Measurements from ENCODE around the gene NELL2.

NELL2 gene

DNA sequence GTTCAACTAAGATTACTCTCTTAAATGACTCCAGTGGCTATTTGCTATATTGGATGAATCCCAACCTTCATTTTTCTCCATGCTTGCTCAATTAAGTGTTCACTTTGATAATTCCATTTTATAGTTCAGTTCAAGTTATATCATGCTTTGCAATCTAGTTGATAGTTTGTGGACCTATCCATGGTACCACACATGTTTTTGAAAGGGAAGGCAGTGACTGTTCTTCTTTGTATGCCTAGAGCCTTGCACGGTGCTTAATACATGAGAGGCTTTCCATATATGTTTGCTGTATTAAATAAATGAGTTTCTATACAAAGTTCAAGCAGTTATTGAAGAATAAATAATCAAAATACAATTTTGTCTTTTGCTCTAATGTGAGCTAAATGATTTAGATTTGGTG, 391.3 kb downstream of the NELL2 start:
- no peak overlapping the region for H3K4me3 ChIP-seq (ENCODE audit: low read depth, low read length)
- DNase-seq (ENCODE audit: low read depth) = no peak
- TF ChIP-seq, protein P1, sequence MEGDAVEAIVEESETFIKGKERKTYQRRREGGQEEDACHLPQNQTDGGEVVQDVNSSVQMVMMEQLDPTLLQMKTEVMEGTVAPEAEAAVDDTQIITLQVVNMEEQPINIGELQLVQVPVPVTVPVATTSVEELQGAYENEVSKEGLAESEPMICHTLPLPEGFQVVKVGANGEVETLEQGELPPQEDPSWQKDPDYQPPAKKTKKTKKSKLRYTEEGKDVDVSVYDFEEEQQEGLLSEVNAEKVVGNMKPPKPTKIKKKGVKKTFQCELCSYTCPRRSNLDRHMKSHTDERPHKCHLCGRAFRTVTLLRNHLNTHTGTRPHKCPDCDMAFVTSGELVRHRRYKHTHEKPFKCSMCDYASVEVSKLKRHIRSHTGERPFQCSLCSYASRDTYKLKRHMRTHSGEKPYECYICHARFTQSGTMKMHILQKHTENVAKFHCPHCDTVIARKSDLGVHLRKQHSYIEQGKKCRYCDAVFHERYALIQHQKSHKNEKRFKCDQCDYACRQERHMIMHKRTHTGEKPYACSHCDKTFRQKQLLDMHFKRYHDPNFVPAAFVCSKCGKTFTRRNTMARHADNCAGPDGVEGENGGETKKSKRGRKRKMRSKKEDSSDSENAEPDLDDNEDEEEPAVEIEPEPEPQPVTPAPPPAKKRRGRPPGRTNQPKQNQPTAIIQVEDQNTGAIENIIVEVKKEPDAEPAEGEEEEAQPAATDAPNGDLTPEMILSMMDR (IDR thresholded peaks at IDR 0.05; ENCODE audit: insufficient read depth, low read depth, low read length, missing control alignments) = no peak

GRCh38 chr12:44477331-44477980, 398.7 kb downstream of the NELL2 start:
- TF ChIP-seq, protein P1 (IDR thresholded peaks at IDR 0.05; ENCODE audit: insufficient read depth, low read depth, low read length, missing control alignments) = no peak

GRCh38 chr12:44476683-44477082, 399.4 kb downstream of the NELL2 start:
- H3K4me3 ChIP-seq (ENCODE audit: low read depth, low read length) = no peak overlapping the region
- TF ChIP-seq, protein P1 (IDR thresholded peaks at IDR 0.05; ENCODE audit: insufficient read depth, low read depth, low read length, missing control alignments) = no peak
- DNase-seq (ENCODE audit: low read depth) = no peak

More at GRCh38 chr12:44477331-44477980, 398.7 kb downstream of the NELL2 start:
- H3K4me3 ChIP-seq (ENCODE audit: low read depth, low read length) = no peak overlapping the region
- DNase-seq (ENCODE audit: low read depth) = no peak

DNA sequence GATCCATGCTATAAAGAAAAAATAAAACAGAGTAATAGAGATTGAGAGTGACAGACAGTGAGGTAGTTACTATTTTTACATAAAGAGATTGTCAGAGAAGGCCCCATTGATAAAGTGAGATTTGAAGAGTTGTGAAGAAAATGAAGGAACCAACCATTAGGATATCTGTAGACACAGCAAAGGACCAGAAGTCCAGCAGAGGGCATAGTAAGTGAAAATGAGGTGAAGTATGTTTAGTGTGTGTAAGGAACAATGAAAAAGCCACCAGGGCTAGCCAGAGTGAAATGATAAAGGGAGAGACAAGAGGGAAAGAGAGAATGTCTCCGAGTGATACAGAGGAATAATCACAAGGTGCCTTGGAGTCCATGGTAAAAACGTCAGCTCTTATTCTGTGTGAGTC, 411.0 kb downstream of the NELL2 start:
- TF ChIP-seq, protein P1 (IDR thresholded peaks at IDR 0.05; ENCODE audit: insufficient read depth, low read depth, low read length, missing control alignments) = no peak
- no peak for DNase-seq (ENCODE audit: low read depth)

DNA sequence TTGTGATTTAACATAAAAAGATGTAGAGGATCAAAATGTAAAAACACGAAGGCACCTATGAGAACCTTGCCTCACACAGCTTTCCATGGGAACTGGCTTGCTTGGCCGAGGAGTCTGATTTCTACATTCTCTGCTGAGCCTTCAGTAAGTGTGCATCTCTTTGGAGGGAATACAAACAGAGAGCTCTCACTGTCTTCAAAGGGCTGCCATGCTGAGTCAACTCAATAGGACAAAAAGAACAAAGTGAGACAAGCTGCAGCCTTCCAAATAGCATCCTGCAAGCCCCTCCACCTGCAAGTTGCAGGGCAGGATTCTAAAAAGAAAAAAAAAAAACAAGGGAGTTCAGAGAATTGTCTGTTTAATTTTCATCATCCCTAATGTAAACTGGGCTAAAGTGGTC, 411.9 kb downstream of the NELL2 start:
- TF ChIP-seq, protein P1 (IDR thresholded peaks at IDR 0.05; ENCODE audit: insufficient read depth, low read depth, low read length, missing control alignments) = no peak
- no peak overlapping the region for H3K4me3 ChIP-seq (ENCODE audit: low read depth, low read length)
- DNase-seq (ENCODE audit: low read depth) = no peak

More for the DNA sequence above, 411.0 kb downstream of the NELL2 start:
- no peak overlapping the region for H3K4me3 ChIP-seq (ENCODE audit: low read depth, low read length)

DNA sequence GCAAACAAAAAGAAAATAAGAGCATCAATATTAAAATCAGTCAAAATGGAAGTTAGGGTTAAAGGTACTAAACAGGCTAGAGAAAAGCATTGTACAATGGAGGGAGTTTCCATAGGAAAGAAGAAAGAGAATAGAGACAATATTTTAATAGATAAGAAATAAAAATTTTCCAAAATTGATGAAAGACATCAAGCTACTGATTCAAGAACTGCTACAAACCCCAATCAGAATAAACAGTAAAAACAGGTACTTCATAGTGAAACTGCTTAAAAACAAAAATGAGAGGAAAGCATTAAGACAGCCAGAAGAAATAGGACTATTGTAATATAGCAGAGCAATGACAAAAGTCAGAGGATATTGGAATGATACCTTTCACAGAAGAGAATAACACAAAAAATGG, 413.4 kb downstream of the NELL2 start:
- DNase-seq (ENCODE audit: low read depth) = no peak
- TF ChIP-seq, protein P1 (IDR thresholded peaks at IDR 0.05; ENCODE audit: insufficient read depth, low read depth, low read length, missing control alignments) = no peak
- H3K4me3 ChIP-seq (ENCODE audit: low read depth, low read length) = no peak overlapping the region

- no peak overlapping the region for H3K4me3 ChIP-seq (ENCODE audit: low read depth, low read length)
- DNase-seq (ENCODE audit: low read depth) = no peak
- TF ChIP-seq, protein P1 (IDR thresholded peaks at IDR 0.05; ENCODE audit: insufficient read depth, low read depth, low read length, missing control alignments) = no peak
Observed at GRCh38 chr12:44460261-44460660, 415.9 kb downstream of the NELL2 start.
